Mesodermal cell (in vitro differentiated cells): ENCODE measurements around the gene SLC22A23.

Experiments used
- H3K27ac ChIP-seq: 2 replicates; pipeline ENCODE4 v1.7.0; 2013; ENCODE audit warnings: mild to moderate bottlenecking, low read depth, low read length, moderate library complexity; ENCODE audit not compliant: severe bottlenecking
- H3K36me3 ChIP-seq: 2 replicates; pipeline ENCODE4 v1.7.1; 2013; ENCODE audit warnings: mild to moderate bottlenecking, low read length, moderate library complexity; ENCODE audit not compliant: control insufficient read depth, insufficient read depth
- H3K4me1 ChIP-seq: one replicate; pipeline ENCODE4 v1.7.1; 2013; ENCODE audit warnings: mild to moderate bottlenecking, low read length; ENCODE audit not compliant: insufficient read depth, control insufficient read depth, poor library complexity, severe bottlenecking
- H3K4me3 ChIP-seq: 2 replicates; pipeline ENCODE4 v1.7.0; 2013; ENCODE audit warnings: low read length, control low read depth, mild to moderate bottlenecking; ENCODE audit not compliant: insufficient read depth, poor library complexity, severe bottlenecking; ENCODE audit errors: extremely low read depth
- H3K9me3 ChIP-seq: 2 replicates; pipeline ENCODE4 v1.7.1; 2013; ENCODE audit warnings: mild to moderate bottlenecking, low read length, moderate library complexity; ENCODE audit not compliant: control insufficient read depth
- WGBS, 2 experiments: methylation state at CpG; one replicate each; pipeline ENCODE4 v1.1.5; 2013; ENCODE audit warnings: missing lambda C conversion rate in 2 of 2; ENCODE audit not compliant: insufficient coverage in 2 of 2; 5-methylcytosine and 5-hydroxymethylcytosine counted together

Gene SLC22A23

GRCh38 chr6:3349388-3350251 lies 107.2 kb downstream of the SLC22A23 start:
- no peak overlapping the region for H3K27ac ChIP-seq
- no peaks in the 10 kb centered on the region for H3K9me3 ChIP-seq
- no peaks in the 10 kb centered on the region for H3K4me1 ChIP-seq
- no peak overlapping the region for H3K4me3 ChIP-seq
- WGBS, 2 experiments, result 86 to 91% methylated on average over 5 to 6 of the region's 8 CpGs
- H3K36me3 ChIP-seq, result no peaks in the 10 kb centered on the region

- H3K4me1 ChIP-seq, result no peaks in the 10 kb centered on the region
- whole genome bisulfite sequencing, 2 experiments, result 94 to 96% methylated on average over 6 to 7 of the region's 7 CpGs
Observed at GRCh38 chr6:3348821-3349220, 108.0 kb downstream of the SLC22A23 start.

GRCh38 chr6:3347826-3348225 lies 109.0 kb downstream of the SLC22A23 start:
- 95 to 98% methylated on average over 4 to 6 of the region's 7 CpGs for WGBS, 2 experiments
- H3K4me1 ChIP-seq, result no peaks in the 10 kb centered on the region
- no peak overlapping the region for H3K4me3 ChIP-seq
- no peaks in the 10 kb centered on the region for H3K9me3 ChIP-seq
- H3K36me3 ChIP-seq, result no peaks in the 10 kb centered on the region
- H3K27ac ChIP-seq, result no peak overlapping the region

More at GRCh38 chr6:3348821-3349220, 108.0 kb downstream of the SLC22A23 start:
- Histone ChIP-seq H3K9me3 (no peaks in the 10 kb centered on the region), H3K27ac (no peak overlapping the region), H3K4me3 (no peak overlapping the region), H3K36me3 (no peaks in the 10 kb centered on the region)

- H3K4me1 ChIP-seq, result no peaks in the 10 kb centered on the region
Observed at GRCh38 chr6:3347247-3347646, 109.6 kb downstream of the SLC22A23 start.

GRCh38 chr6:3346476-3346875 lies 110.4 kb downstream of the SLC22A23 start:
- Histone ChIP-seq H3K4me1 (peaks cover 7% of the 10 kb centered on the region), H3K4me3 (no peak overlapping the region), H3K27ac (no peak overlapping the region), H3K36me3 (no peaks in the 10 kb centered on the region), H3K9me3 (no peaks in the 10 kb centered on the region)
- 94 to 97% methylated on average over 2 of the region's 2 CpGs for WGBS, 2 experiments

More at GRCh38 chr6:3347247-3347646, 109.6 kb downstream of the SLC22A23 start:
- Histone ChIP-seq H3K9me3 (no peaks in the 10 kb centered on the region), H3K4me3 (no peak overlapping the region), H3K27ac (no peak overlapping the region), H3K36me3 (no peaks in the 10 kb centered on the region)
- WGBS, 2 experiments, result 88 to 94% methylated on average over 5 to 7 of the region's 7 CpGs

GRCh38 chr6:3345836-3346235 lies 111.0 kb downstream of the SLC22A23 start:
- no peak overlapping the region for H3K4me3 ChIP-seq
- peaks cover 10% of the 10 kb centered on the region for H3K4me1 ChIP-seq
- 80% methylated on average over 8 of the region's 8 CpGs for WGBS, 2 experiments
- H3K36me3 ChIP-seq, result no peaks in the 10 kb centered on the region
- H3K27ac ChIP-seq, result no peak overlapping the region
- H3K9me3 ChIP-seq, result no peaks in the 10 kb centered on the region

- Histone ChIP-seq H3K4me1 (peaks cover 21% of the 10 kb centered on the region), H3K36me3 (no peaks in the 10 kb centered on the region)
Observed at GRCh38 chr6:3343089-3343883, 113.6 kb downstream of the SLC22A23 start.

GRCh38 chr6:3341467-3341866 lies 115.4 kb downstream of the SLC22A23 start:
- Histone ChIP-seq H3K4me3 (no peak overlapping the region), H3K36me3 (no peaks in the 10 kb centered on the region), H3K27ac (peak overlapping the region; percentile 51), H3K9me3 (no peaks in the 10 kb centered on the region), H3K4me1 (peaks cover 32% of the 10 kb centered on the region)
- WGBS, 2 experiments, result 0 to 40% methylated on average over 1 of the region's 6 CpGs

More at GRCh38 chr6:3343089-3343883, 113.6 kb downstream of the SLC22A23 start:
- no peaks in the 10 kb centered on the region for H3K9me3 ChIP-seq
- H3K4me3 ChIP-seq, result no peak overlapping the region
- no peak overlapping the region for H3K27ac ChIP-seq
- 81 to 84% methylated on average over 8 to 12 of the region's 14 CpGs for WGBS, 2 experiments

- 40 to 86% methylated on average over 1 of the region's 4 CpGs for WGBS, 2 experiments
- Histone ChIP-seq H3K4me3 (no peak overlapping the region), H3K9me3 (no peaks in the 10 kb centered on the region), H3K36me3 (no peaks in the 10 kb centered on the region), H3K27ac (peak overlapping the region; percentile 51), H3K4me1 (peaks cover 32% of the 10 kb centered on the region)
Observed at GRCh38 chr6:3340894-3341293, 116.0 kb downstream of the SLC22A23 start.

GRCh38 chr6:3340358-3340802 lies 116.5 kb downstream of the SLC22A23 start:
- Histone ChIP-seq H3K9me3 (no peaks in the 10 kb centered on the region), H3K27ac (peak overlapping the region; percentile 4), H3K36me3 (no peaks in the 10 kb centered on the region), H3K4me1 (peaks cover 32% of the 10 kb centered on the region), H3K4me3 (no peak overlapping the region)
- WGBS, 2 experiments, result 86 to 92% methylated on average over 12 of the region's 12 CpGs
